ENCODE results near the gene GTF3C1. TPM values are rescaled to one million over a fixed set of nuclear protein-coding genes. Genes with fewer than 3 reads are reported as not detected.

Gene GTF3C1
- total and polyA plus RNA-seq, 3 experiments from 2014 or later: 58.6 to 62.7 (median 60.4) TPM

GRCh38 chr16:27463741-27464591 lies 85.7 kb downstream of the GTF3C1 start:
- Histone ChIP-seq H3K27me3 (ENCODE audit: insufficient read depth, low read length, poor library complexity, severe bottlenecking) (no peaks in the 10 kb centered on the region), H3K9me3 (ENCODE audit: low read length) (no peaks in the 10 kb centered on the region), H3K27ac (ENCODE audit: low read depth, low read length) (peak overlapping the region; percentile 86), H3K4me3 (ENCODE audit: low read length) (peak overlapping the region; percentile 38), H3K4me1 (ENCODE audit: insufficient read depth, low read length) (peaks cover 65% of the 10 kb centered on the region), H3K36me3 (ENCODE audit: insufficient read depth, low read length) (peaks cover 19% of the 10 kb centered on the region)
- Mint-ChIP-seq H3K27ac (peak overlapping the region; percentile 96 to 100 (median 98)), H3K27me3 (peaks cover 0 to 4% of the 10 kb centered on the region in 2 donors), H3K4me1 (peaks cover 47 to 80% (median 52%) of the 10 kb centered on the region in 3 donors), H3K4me3 (peak overlapping the region; percentile 84 to 95 (median 85)), H3K36me3 (peaks cover 13 to 71% (median 13%) of the 10 kb centered on the region in 3 donors), H3K9me3 (no peaks in the 10 kb centered on the region)
- POLR2A ChIA-PET: interaction anchor here (1.0 to 1.5 kb wide), 7 partner anchors 17 to 233 kb away, joined by 3 to 7 read pairs (median 4); partner anchors contain the start of genes GTF3C1 and KATNIP
- peak; percentile 57 to 90 (median 88) for DNase-seq
- CTCF ChIA-PET: interaction anchor here (0.9 to 3.3 kb wide), 11 partner anchors 9 to 290 kb away, joined by 3 to 20 read pairs (median 4); no protein-coding TSS in a partner anchor

- peak overlapping the region; percentile 38 for H3K4me3 ChIP-seq (ENCODE audit: low read length)
- ChIA-PET POLR2A (interaction anchor here (0.8 to 1.7 kb wide), 8 partner anchors 12 to 232 kb away, joined by 3 to 8 read pairs (median 4); no protein-coding TSS in a partner anchor), CTCF (interaction anchor here (0.6 to 3.3 kb wide), 19 partner anchors 11 to 310 kb away, joined by 3 to 20 read pairs (median 4); partner anchors contain the start of genes GTF3C1 and KATNIP)
- no peaks in the 10 kb centered on the region for H3K27me3 ChIP-seq (ENCODE audit: insufficient read depth, low read length, poor library complexity, severe bottlenecking)
- H3K4me1 Mint-ChIP-seq: peaks cover 47 to 87% (median 52%) of the 10 kb centered on the region in 3 donors
- H3K27me3 Mint-ChIP-seq: peaks cover 0 to 4% of the 10 kb centered on the region in 2 donors
- H3K9me3 ChIP-seq (ENCODE audit: low read length): no peaks in the 10 kb centered on the region
- peak overlapping the region; percentile 84 to 95 (median 85) for H3K4me3 Mint-ChIP-seq
- H3K27ac Mint-ChIP-seq: peak overlapping the region; percentile 96 to 100 (median 98)
- peak overlapping the region; percentile 86 for H3K27ac ChIP-seq (ENCODE audit: low read depth, low read length)
- peaks cover 65% of the 10 kb centered on the region for H3K4me1 ChIP-seq (ENCODE audit: insufficient read depth, low read length)
- H3K9me3 Mint-ChIP-seq: no peaks in the 10 kb centered on the region
- peaks cover 9 to 66% (median 11%) of the 10 kb centered on the region in 3 donors for H3K36me3 Mint-ChIP-seq
- DNase-seq: no peak
- H3K36me3 ChIP-seq (ENCODE audit: insufficient read depth, low read length): peaks cover 16% of the 10 kb centered on the region
These were observed 86.6 kb downstream of the GTF3C1 start for GRCh38 chr16:27462846-27463682.

- H3K27ac ChIP-seq (ENCODE audit: low read depth, low read length): peak overlapping the region; percentile 86
- POLR2A ChIA-PET: interaction anchor here (0.8 to 1.7 kb wide), 4 partner anchors 12 to 232 kb away, joined by 3 to 8 read pairs (median 4); no protein-coding TSS in a partner anchor
- peaks cover 50 to 90% (median 55%) of the 10 kb centered on the region in 3 donors for H3K4me1 Mint-ChIP-seq
These were observed 87.4 kb downstream of the GTF3C1 start for GRCh38 chr16:27462200-27462845.

GRCh38 chr16:27461483-27462171 lies 88.1 kb downstream of the GTF3C1 start:
- Histone ChIP-seq H3K27me3 (ENCODE audit: insufficient read depth, low read length, poor library complexity, severe bottlenecking) (no peaks in the 10 kb centered on the region), H3K4me1 (ENCODE audit: insufficient read depth, low read length) (peaks cover 74% of the 10 kb centered on the region), H3K27ac (ENCODE audit: low read depth, low read length) (no peak overlapping the region), H3K4me3 (ENCODE audit: low read length) (no peak overlapping the region), H3K9me3 (ENCODE audit: low read length) (no peaks in the 10 kb centered on the region), H3K36me3 (ENCODE audit: insufficient read depth, low read length) (peaks cover 12% of the 10 kb centered on the region)
- H3K27me3 Mint-ChIP-seq: peaks cover 0 to 5% of the 10 kb centered on the region in 2 donors
- no peak for DNase-seq
- peaks cover 6 to 52% (median 6%) of the 10 kb centered on the region in 3 donors for H3K36me3 Mint-ChIP-seq
- peak overlapping the region in 6 of 7 donors; percentile 26 to 91 (median 45) for H3K4me3 Mint-ChIP-seq
- POLR2A ChIA-PET: interaction anchor here (1.7 kb wide), 1 partner anchor 11 kb away, joined by 8 read pairs; no protein-coding TSS in a partner anchor
- H3K27ac Mint-ChIP-seq: peak overlapping the region; percentile 53 to 99 (median 85)
- H3K9me3 Mint-ChIP-seq: no peaks in the 10 kb centered on the region
- CTCF ChIA-PET: interaction anchor here (0.7 to 3.3 kb wide), 9 partner anchors 11 to 305 kb away, joined by 3 to 20 read pairs (median 5); no protein-coding TSS in a partner anchor
- peaks cover 55 to 95% (median 61%) of the 10 kb centered on the region in 3 donors for H3K4me1 Mint-ChIP-seq

More at GRCh38 chr16:27462200-27462845, 87.4 kb downstream of the GTF3C1 start:
- H3K9me3 Mint-ChIP-seq: no peaks in the 10 kb centered on the region
- DNase-seq: no peak
- H3K4me3 Mint-ChIP-seq: peak overlapping the region in 5 of 7 donors; percentile 34 to 95 (median 84)
- peaks cover 5 to 59% (median 6%) of the 10 kb centered on the region in 3 donors for H3K36me3 Mint-ChIP-seq
- peaks cover 67% of the 10 kb centered on the region for H3K4me1 ChIP-seq (ENCODE audit: insufficient read depth, low read length)
- H3K36me3 ChIP-seq (ENCODE audit: insufficient read depth, low read length): peaks cover 12% of the 10 kb centered on the region
- CTCF ChIA-PET: interaction anchor here (0.6 to 3.3 kb wide), 15 partner anchors 11 to 309 kb away, joined by 3 to 20 read pairs (median 3); partner anchors contain the start of genes GTF3C1 and KATNIP
- no peak overlapping the region for H3K4me3 ChIP-seq (ENCODE audit: low read length)
- peaks cover 0 to 5% of the 10 kb centered on the region in 2 donors for H3K27me3 Mint-ChIP-seq
- no peaks in the 10 kb centered on the region for H3K9me3 ChIP-seq (ENCODE audit: low read length)
- peak overlapping the region in 7 of 8 donors; percentile 42 to 100 (median 98) for H3K27ac Mint-ChIP-seq
- H3K27me3 ChIP-seq (ENCODE audit: insufficient read depth, low read length, poor library complexity, severe bottlenecking): no peaks in the 10 kb centered on the region

- Histone ChIP-seq H3K27ac (ENCODE audit: low read depth, low read length) (no peak overlapping the region), H3K27me3 (ENCODE audit: insufficient read depth, low read length, poor library complexity, severe bottlenecking) (no peaks in the 10 kb centered on the region), H3K36me3 (ENCODE audit: insufficient read depth, low read length) (peaks cover 6% of the 10 kb centered on the region), H3K4me1 (ENCODE audit: insufficient read depth, low read length) (peaks cover 78% of the 10 kb centered on the region), H3K9me3 (ENCODE audit: low read length) (no peaks in the 10 kb centered on the region), H3K4me3 (ENCODE audit: low read length) (no peak overlapping the region)
- Mint-ChIP-seq H3K36me3 (peaks cover 6 to 44% (median 6%) of the 10 kb centered on the region in 3 donors), H3K9me3 (no peaks in the 10 kb centered on the region), H3K27ac (peak overlapping the region; percentile 53 to 99 (median 85)), H3K4me3 (peak overlapping the region in 5 of 7 donors; percentile 27 to 74 (median 36)), H3K4me1 (peaks cover 55 to 95% (median 58%) of the 10 kb centered on the region in 3 donors), H3K27me3 (peaks cover 0 to 5% of the 10 kb centered on the region in 2 donors)
- CTCF ChIA-PET: interaction anchor here (1.1 to 1.3 kb wide), 5 partner anchors 94 to 308 kb away, joined by 3 to 9 read pairs (median 4); no protein-coding TSS in a partner anchor
- POLR2A ChIA-PET: interaction anchor here (1.4 kb wide), 1 partner anchor 10 kb away, joined by 7 read pairs; no protein-coding TSS in a partner anchor
- DNase-seq: no peak
These were observed 88.8 kb downstream of the GTF3C1 start for GRCh38 chr16:27460663-27461482.

- H3K4me1 Mint-ChIP-seq: peaks cover 55 to 95% (median 59%) of the 10 kb centered on the region in 3 donors
These were observed 89.5 kb downstream of the GTF3C1 start for GRCh38 chr16:27460213-27460612.

More at GRCh38 chr16:27460213-27460612, 89.5 kb downstream of the GTF3C1 start:
- H3K4me3 Mint-ChIP-seq: peak overlapping the region in 3 of 7 donors; percentile 19 to 61 (median 28)
- DNase-seq: no peak
- CTCF ChIA-PET: interaction anchor here (0.9 to 1.8 kb wide), 8 partner anchors 53 to 307 kb away, joined by 3 to 9 read pairs (median 4); partner anchors contain the start of gene KDM8
- peaks cover 6 to 40% (median 6%) of the 10 kb centered on the region in 3 donors for H3K36me3 Mint-ChIP-seq
- H3K4me3 ChIP-seq (ENCODE audit: low read length): no peak overlapping the region
- no peaks in the 10 kb centered on the region for H3K9me3 Mint-ChIP-seq
- H3K9me3 ChIP-seq (ENCODE audit: low read length): no peaks in the 10 kb centered on the region
- peaks cover 5% of the 10 kb centered on the region for H3K36me3 ChIP-seq (ENCODE audit: insufficient read depth, low read length)
- H3K27me3 Mint-ChIP-seq: peaks cover 0 to 5% of the 10 kb centered on the region in 2 donors
- H3K27ac ChIP-seq (ENCODE audit: low read depth, low read length): no peak overlapping the region
- peak overlapping the region in 7 of 8 donors; percentile 12 to 91 (median 76) for H3K27ac Mint-ChIP-seq
- H3K4me1 ChIP-seq (ENCODE audit: insufficient read depth, low read length): peaks cover 78% of the 10 kb centered on the region
- H3K27me3 ChIP-seq (ENCODE audit: insufficient read depth, low read length, poor library complexity, severe bottlenecking): no peaks in the 10 kb centered on the region
- POLR2A ChIA-PET: interaction anchor here (0.5 to 1.4 kb wide), 3 partner anchors 10 to 298 kb away, joined by 3 to 7 read pairs (median 3); no protein-coding TSS in a partner anchor
